DND-41 (cell line): ENCODE measurements around the gene AHNAK.

Experiments
- ATAC-seq: fragments of 200-7000 bp; cut with Tn5 transposase; 3 replicates; pipeline ENCODE4 v1.9.1; 2021; ENCODE audit warnings: low read depth; ENCODE audit not compliant: insufficient read depth
- DNase-seq: peaks from one replicate; pipeline ENCODE4 v3.0.0-alpha.2; 2020
- H2AFZ ChIP-seq: 2 replicates; pipeline ENCODE4 v1.6.0; 2012; ENCODE audit warnings: low read depth, low read length
- H3K27ac ChIP-seq: 2 replicates; pipeline ENCODE4 v1.5.1; 2012; ENCODE audit warnings: low read length, inconsistent platforms
- H3K27me3 ChIP-seq: fragments of 200-600 bp; sonication (generic); 2 replicates; pipeline ENCODE4 v1.6.0; 2012; ENCODE audit warnings: low read length, mild to moderate bottlenecking, inconsistent platforms; ENCODE audit not compliant: insufficient read depth, poor library complexity
- H3K36me3 ChIP-seq: 2 replicates; pipeline ENCODE4 v1.5.1; 2012; ENCODE audit warnings: low read length, inconsistent platforms; ENCODE audit not compliant: insufficient read depth
- H3K4me1 ChIP-seq: 2 replicates; pipeline ENCODE4 v1.5.1; 2012; ENCODE audit warnings: mild to moderate bottlenecking, low read length; ENCODE audit not compliant: insufficient read depth
- H3K4me2 ChIP-seq: 2 replicates; pipeline ENCODE4 v1.6.0; 2012; ENCODE audit warnings: mild to moderate bottlenecking, moderate library complexity, low read length, inconsistent platforms; ENCODE audit not compliant: insufficient read depth
- H3K4me3 ChIP-seq, 2 experiments: fragments of 200-600 bp in 1 of 2; shearing (Covaris generic) in 1 of 2; 2 replicates each; pipeline ENCODE4 v1.5.1; 2012 to 2016; ENCODE audit warnings: inconsistent platforms in 2 of 2, low read length in 2 of 2, mild to moderate bottlenecking in 2 of 2, low read depth in 1 of 2, moderate library complexity in 1 of 2
- H3K79me2 ChIP-seq: 2 replicates; pipeline ENCODE4 v1.6.0; 2012; ENCODE audit warnings: low read length, inconsistent platforms; ENCODE audit not compliant: insufficient read depth
- H3K9ac ChIP-seq: 2 replicates; pipeline ENCODE4 v1.6.0; 2012; ENCODE audit warnings: low read depth, mild to moderate bottlenecking, inconsistent platforms, low read length, moderate library complexity
- H3K9me3 ChIP-seq: 2 replicates; pipeline ENCODE4 v1.5.1; 2012; ENCODE audit warnings: low read length, moderate library complexity, mild to moderate bottlenecking, inconsistent platforms; ENCODE audit not compliant: insufficient read depth, severe bottlenecking
- H4K20me1 ChIP-seq: 2 replicates; pipeline ENCODE4 v1.6.0; 2012; ENCODE audit warnings: low read length; ENCODE audit not compliant: insufficient read depth
- EZH2 ChIP-seq: IDR thresholded peaks from 3 replicates; pipeline ENCODE4 v1.6.1; 2012; ENCODE audit warnings: borderline replicate concordance, low read depth, mild to moderate bottlenecking, moderate library complexity, low read length, inconsistent platforms; ENCODE audit not compliant: severe bottlenecking
- TF ChIP-seq, protein P1 (sequence below): IDR thresholded peaks from 2 replicates; pipeline ENCODE4 v1.5.1; 2012; ENCODE audit warnings: borderline replicate concordance, low read length, moderate library complexity, mild to moderate bottlenecking; ENCODE audit not compliant: poor library complexity, severe bottlenecking; ENCODE audit errors: extremely low read depth

AHNAK gene

GRCh38 chr11:62548545-62549335 is 2.1 kb upstream of the AHNAK start:
- H3K4me2 ChIP-seq: no peak overlapping the region
- H2AFZ ChIP-seq: no peak overlapping the region
- no peaks in the 10 kb centered on the region for H3K9me3 ChIP-seq
- H3K79me2 ChIP-seq: no peaks in the 10 kb centered on the region
- H4K20me1 ChIP-seq: peaks cover 11% of the 10 kb centered on the region; the same call in 1 of the 2 replicates
- TF ChIP-seq, protein P1, sequence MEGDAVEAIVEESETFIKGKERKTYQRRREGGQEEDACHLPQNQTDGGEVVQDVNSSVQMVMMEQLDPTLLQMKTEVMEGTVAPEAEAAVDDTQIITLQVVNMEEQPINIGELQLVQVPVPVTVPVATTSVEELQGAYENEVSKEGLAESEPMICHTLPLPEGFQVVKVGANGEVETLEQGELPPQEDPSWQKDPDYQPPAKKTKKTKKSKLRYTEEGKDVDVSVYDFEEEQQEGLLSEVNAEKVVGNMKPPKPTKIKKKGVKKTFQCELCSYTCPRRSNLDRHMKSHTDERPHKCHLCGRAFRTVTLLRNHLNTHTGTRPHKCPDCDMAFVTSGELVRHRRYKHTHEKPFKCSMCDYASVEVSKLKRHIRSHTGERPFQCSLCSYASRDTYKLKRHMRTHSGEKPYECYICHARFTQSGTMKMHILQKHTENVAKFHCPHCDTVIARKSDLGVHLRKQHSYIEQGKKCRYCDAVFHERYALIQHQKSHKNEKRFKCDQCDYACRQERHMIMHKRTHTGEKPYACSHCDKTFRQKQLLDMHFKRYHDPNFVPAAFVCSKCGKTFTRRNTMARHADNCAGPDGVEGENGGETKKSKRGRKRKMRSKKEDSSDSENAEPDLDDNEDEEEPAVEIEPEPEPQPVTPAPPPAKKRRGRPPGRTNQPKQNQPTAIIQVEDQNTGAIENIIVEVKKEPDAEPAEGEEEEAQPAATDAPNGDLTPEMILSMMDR: no peak
- TF ChIP-seq EZH2: no peak
- peaks cover 22% of the 10 kb centered on the region for H3K4me1 ChIP-seq
- H3K4me3 ChIP-seq: no peak overlapping the region
- H3K27ac ChIP-seq: no peak overlapping the region
- DNase-seq: no peak
- H3K36me3 ChIP-seq: no peaks in the 10 kb centered on the region
- ATAC-seq: no peak
- no peak overlapping the region for H3K9ac ChIP-seq
- H3K27me3 ChIP-seq: peaks cover 51% of the 10 kb centered on the region

- peaks cover 60% of the 10 kb centered on the region for H3K27me3 ChIP-seq
- no peak for ATAC-seq
These were observed 1.2 kb upstream of the AHNAK start for GRCh38 chr11:62547691-62548281.

DNA sequence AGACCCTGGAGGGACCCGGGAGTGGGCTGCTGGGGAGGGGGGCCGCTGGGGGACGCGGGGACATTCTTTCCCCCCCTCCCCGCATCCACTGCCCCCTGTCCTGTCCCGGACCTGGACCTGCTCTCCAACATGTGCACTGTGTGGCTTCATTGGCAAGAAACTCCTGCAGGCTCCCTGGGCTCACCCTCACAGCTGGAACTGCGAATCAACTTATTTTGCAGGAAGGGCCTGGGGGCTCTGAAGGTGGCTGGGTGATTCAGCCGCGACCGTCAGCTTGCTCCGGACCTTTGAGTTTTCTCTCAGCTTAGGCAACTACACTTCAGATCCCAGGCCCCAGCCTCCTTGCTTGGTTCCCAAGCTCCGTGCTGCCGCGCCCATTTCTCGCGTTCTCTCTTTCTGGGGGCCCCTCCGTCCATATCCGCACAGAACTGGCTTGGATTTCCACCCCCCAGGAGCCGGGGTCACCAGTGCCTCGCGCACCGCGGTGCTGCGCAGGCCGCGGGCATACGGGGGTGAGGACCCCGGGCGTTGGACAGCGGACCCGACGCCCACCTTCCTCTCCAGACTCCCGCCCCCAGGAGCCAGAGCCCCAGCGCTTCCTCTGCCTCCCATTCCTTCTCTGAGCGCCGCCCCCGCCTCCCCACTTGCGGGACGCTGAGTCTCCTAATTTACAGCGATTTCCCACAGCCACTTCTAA is 471 bp upstream of the AHNAK start:
- no peaks in the 10 kb centered on the region for H3K79me2 ChIP-seq
- peaks cover 11% of the 10 kb centered on the region; the same call in 1 of the 2 replicates for H4K20me1 ChIP-seq
- no peak overlapping the region for H3K4me3 ChIP-seq
- H3K36me3 ChIP-seq: no peaks in the 10 kb centered on the region
- H3K27me3 ChIP-seq: peaks cover 61% of the 10 kb centered on the region
- H2AFZ ChIP-seq: no peak overlapping the region
- H3K4me1 ChIP-seq: peaks cover 27% of the 10 kb centered on the region
- no peak for ATAC-seq
- H3K4me2 ChIP-seq: no peak overlapping the region
- no peak for DNase-seq
- no peak overlapping the region for H3K27ac ChIP-seq
- H3K9ac ChIP-seq: no peak overlapping the region
- H3K9me3 ChIP-seq: no peaks in the 10 kb centered on the region
- no peak for TF ChIP-seq EZH2
- TF ChIP-seq, protein P1: no peak

More at GRCh38 chr11:62547691-62548281, 1.2 kb upstream of the AHNAK start:
- H3K4me2 ChIP-seq: no peak overlapping the region
- H3K36me3 ChIP-seq: no peaks in the 10 kb centered on the region
- H3K9me3 ChIP-seq: no peaks in the 10 kb centered on the region
- H3K27ac ChIP-seq: no peak overlapping the region
- TF ChIP-seq, protein P1: no peak
- TF ChIP-seq EZH2: no peak
- no peak overlapping the region for H3K9ac ChIP-seq
- no peaks in the 10 kb centered on the region for H3K79me2 ChIP-seq
- H2AFZ ChIP-seq: no peak overlapping the region
- H4K20me1 ChIP-seq: peaks cover 11% of the 10 kb centered on the region; the same call in 1 of the 2 replicates
- no peak for DNase-seq
- peaks cover 22% of the 10 kb centered on the region for H3K4me1 ChIP-seq
- no peak overlapping the region for H3K4me3 ChIP-seq
